IPS DF 6.9 (cell line): ENCODE data around the gene EIF3L.
"Not testable (repeated sequence)": the region's sequence is repeated elsewhere in the genome, so short reads cannot be mapped to it uniquely, and the experiment has no call there.

ENCODE experiments used
- DNase-seq: peaks from one replicate; pipeline ENCODE4 v3.0.0-alpha.2; 2013; ENCODE audit warnings: low read depth, low spot score
- H3K27ac ChIP-seq: one replicate; pipeline ENCODE4 v1.5.1; 2013; ENCODE audit warnings: low read length, control low read depth
- H3K27me3 ChIP-seq: 2 replicates; pipeline ENCODE4 v1.6.1; 2013; ENCODE audit warnings: mild to moderate bottlenecking, low read length; ENCODE audit not compliant: control insufficient read depth, insufficient read depth
- H3K36me3 ChIP-seq: 2 replicates; pipeline ENCODE4 v1.6.1; 2013; ENCODE audit warnings: low read length; ENCODE audit not compliant: control insufficient read depth, insufficient read depth
- H3K4me1 ChIP-seq: 2 replicates; pipeline ENCODE4 v1.6.1; 2013; ENCODE audit warnings: low read length; ENCODE audit not compliant: control insufficient read depth, insufficient read depth
- H3K4me3 ChIP-seq: 2 replicates; pipeline ENCODE4 v1.5.1; 2013; ENCODE audit warnings: mild to moderate bottlenecking, low read length
- H3K9me3 ChIP-seq: 2 replicates; pipeline ENCODE4 v1.6.1; 2013; ENCODE audit warnings: low read length, inconsistent platforms; ENCODE audit not compliant: control insufficient read depth, insufficient read depth
- WGBS: extraction: QIAGEN DNeasy Blood & Tissue Kit; methylation state at CpG from one replicate; pipeline ENCODE4 v1.1.7; 2013; ENCODE audit warnings: mixed read lengths, missing lambda C conversion rate; ENCODE audit not compliant: insufficient read length, insufficient coverage; 5-methylcytosine and 5-hydroxymethylcytosine counted together

EIF3L gene

DNA sequence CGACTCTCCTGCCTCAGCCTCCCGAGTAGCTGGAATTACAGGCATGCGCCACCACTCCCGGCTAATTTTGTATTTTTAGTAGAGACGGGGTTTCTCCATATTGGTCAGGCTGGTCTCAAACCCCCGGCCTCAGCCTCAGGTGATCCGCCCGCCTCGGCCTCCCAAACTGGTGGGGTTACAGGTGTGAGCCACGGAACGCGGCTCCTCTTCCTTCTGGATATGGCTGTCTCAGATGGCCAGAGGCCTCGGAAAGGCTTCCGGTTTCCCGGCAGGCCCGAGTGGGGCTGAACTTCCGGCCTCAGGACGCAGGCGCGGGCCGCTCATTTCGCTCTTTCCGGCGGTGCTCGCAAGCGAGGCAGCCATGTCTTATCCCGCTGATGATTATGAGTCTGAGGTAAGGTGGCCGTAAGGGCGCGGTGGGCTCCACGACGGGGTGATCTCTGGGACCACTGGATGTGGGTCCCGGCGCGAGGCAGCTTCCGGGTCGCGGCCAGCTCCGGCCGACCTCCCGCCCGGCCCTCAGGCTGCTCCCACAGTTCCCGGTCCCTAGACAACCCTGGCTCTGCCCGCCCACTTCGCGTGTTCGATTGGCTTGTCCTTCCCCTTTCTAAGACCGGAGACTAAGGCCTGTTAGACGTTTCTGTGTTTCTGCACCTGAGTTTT is at the start of gene EIF3L:
Gene EIF3L, plus strand, starts transcription at position 331 of the 663 bp plus-strand sequence. Its CDS starts 31 bp downstream, at position 362.
- no peak within 1 kb of the TSS for H3K27ac ChIP-seq
- no CpG with 5 or more reads among the region's 49 CpGs for WGBS

DNA sequence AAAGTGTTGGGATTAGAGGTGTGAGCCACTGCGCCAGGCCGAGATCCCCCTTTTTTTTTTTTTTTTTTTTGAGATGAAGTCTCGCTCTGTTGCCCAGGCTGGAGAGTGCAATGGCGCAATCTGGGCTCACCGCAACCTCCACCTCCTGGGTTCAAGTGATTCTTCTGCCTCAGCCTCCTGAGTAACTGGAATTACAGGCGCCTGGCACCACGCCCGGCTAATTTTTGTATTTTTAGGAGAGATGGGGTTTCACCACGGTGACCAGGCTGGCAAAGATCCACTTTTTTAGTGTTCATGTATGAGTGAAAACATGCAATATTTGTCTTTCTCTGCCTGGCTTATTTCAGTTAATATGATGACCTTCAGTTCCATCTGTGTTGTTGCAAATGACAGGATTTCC is 49.2 kb upstream of the EIF3L start:
- not testable (repeated sequence) for H3K27ac ChIP-seq, H3K9me3 ChIP-seq, H3K4me1 ChIP-seq, DNase-seq, H3K4me3 ChIP-seq, H3K36me3 ChIP-seq, H3K27me3 ChIP-seq
- no CpG with 5 or more reads among the region's 9 CpGs for whole genome bisulfite sequencing

More for the DNA sequence above, at the start of gene EIF3L:
- Histone ChIP-seq H3K36me3 (peaks cover 12% of the 10 kb centered on the region), H3K4me1 (0 out of 2 replicates have a peak, but pooled peaks cover 2% of the 10 kb centered on the region), H3K4me3 (peak within 1 kb of the TSS; percentile 93), H3K9me3 (no peaks in the 10 kb centered on the region), H3K27me3 (no peaks in the 10 kb centered on the region; the same call in 1 of the 2 replicates)
- peak; percentile 78 for DNase-seq

DNA sequence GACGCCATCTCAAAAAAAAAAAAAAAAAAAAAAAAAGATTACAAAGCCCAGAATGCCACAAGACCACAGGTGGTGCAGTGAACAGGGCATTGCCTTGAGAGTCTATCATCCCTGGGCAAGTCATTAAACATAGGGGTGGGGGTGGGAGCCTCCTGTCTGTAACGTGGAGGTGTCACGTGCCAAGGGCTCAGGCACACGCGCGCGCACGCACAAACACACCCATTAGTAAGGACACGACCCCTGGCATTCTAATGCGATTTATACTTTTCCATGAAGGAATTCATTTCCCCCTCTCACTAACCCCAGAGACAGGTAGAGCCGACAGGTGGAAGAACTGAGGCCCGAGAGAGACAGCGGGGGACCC is 47.3 kb upstream of the EIF3L start:
- H3K4me1 ChIP-seq, result peaks cover 7% of the 10 kb centered on the region
- no peaks in the 10 kb centered on the region for H3K36me3 ChIP-seq
- H3K9me3 ChIP-seq, result no peaks in the 10 kb centered on the region
- peaks cover 13% of the 10 kb centered on the region for H3K27me3 ChIP-seq
- no peak overlapping the region for H3K27ac ChIP-seq
- no CpG with 5 or more reads among the region's 13 CpGs for WGBS
- no peak for DNase-seq
- peak overlapping the region; percentile 68; the same call in 1 of the 2 replicates for H3K4me3 ChIP-seq

DNA sequence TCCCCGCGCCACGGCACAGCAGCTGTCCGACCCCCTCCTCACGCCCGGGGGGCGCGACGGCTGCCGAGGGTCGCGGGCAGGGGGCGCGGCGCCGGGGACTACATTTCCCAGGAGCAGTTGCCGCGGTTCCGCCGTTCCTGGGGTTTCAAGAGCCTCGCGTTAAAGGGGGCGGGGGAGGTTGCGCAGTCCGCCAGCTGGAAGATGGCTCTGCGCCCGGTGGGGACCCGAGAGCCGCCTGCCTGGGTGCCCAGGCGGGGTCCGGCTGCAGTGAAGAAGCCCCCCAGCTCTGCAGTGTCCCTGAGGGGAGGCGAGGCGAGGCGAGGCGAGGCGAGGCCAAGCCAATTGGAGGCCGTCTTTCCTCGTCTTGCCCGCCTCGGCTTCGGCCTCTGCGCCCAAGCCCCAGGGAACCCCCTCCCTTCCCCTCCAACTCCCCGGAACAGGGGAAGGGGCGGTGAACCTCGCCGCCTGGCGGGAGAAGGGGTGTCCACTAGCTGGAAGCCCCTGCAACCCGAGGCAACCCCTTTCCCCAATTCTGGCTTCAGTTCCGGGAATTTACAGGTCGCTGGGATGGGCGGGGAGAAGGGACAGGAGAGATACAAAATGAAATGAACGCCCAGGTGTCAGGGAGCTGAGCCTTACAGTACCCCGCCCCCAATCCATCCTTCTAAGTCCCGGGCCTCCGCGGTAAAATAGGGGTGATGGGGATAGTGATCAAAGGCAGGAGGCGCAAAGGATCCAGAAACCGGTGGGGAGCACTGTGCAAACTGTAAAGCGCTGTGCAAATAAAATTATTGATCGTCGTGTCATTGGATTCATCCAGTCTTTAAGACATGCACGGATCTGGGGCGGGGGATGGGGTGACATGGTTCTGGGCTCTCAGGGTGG is 46.7 kb upstream of the EIF3L start:
- DNase-seq, result no peak
- Histone ChIP-seq H3K9me3 (no peaks in the 10 kb centered on the region), H3K4me3 (peak overlapping the region; percentile 68; the same call in 1 of the 2 replicates), H3K4me1 (peaks cover 7% of the 10 kb centered on the region), H3K36me3 (no peaks in the 10 kb centered on the region), H3K27me3 (peaks cover 13% of the 10 kb centered on the region), H3K27ac (no peak overlapping the region)
- no CpG with 5 or more reads among the region's 63 CpGs for WGBS

DNA sequence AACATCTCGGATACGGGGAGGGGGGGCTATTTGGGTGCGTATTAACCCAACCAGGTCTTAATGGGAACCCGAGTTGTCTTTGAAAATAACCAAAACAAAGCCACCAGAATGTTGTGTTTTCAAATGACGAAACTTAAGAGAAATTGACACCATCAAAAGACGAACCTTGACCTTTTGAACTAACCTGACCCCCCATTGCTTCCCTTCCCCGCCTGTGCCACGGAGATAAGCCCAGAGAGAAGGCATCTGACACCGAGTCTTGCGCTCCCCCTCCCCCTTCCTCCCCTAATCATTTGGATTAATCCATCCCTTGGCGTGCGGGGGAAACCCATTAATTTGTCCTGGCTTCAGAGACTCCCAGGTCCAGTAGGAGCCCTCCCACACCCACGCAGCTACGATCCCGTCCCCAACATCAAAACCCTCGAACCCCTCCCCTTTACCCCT is 46.0 kb upstream of the EIF3L start:
- H3K36me3 ChIP-seq, result no peaks in the 10 kb centered on the region
- H3K27ac ChIP-seq, result no peak overlapping the region
- H3K4me3 ChIP-seq, result peak overlapping the region; percentile 68; the same call in 1 of the 2 replicates
- peaks cover 13% of the 10 kb centered on the region for H3K27me3 ChIP-seq
- DNase-seq, result no peak
- peaks cover 7% of the 10 kb centered on the region for H3K4me1 ChIP-seq
- no CpG with 5 or more reads among the region's 16 CpGs for WGBS
- no peaks in the 10 kb centered on the region for H3K9me3 ChIP-seq

DNA sequence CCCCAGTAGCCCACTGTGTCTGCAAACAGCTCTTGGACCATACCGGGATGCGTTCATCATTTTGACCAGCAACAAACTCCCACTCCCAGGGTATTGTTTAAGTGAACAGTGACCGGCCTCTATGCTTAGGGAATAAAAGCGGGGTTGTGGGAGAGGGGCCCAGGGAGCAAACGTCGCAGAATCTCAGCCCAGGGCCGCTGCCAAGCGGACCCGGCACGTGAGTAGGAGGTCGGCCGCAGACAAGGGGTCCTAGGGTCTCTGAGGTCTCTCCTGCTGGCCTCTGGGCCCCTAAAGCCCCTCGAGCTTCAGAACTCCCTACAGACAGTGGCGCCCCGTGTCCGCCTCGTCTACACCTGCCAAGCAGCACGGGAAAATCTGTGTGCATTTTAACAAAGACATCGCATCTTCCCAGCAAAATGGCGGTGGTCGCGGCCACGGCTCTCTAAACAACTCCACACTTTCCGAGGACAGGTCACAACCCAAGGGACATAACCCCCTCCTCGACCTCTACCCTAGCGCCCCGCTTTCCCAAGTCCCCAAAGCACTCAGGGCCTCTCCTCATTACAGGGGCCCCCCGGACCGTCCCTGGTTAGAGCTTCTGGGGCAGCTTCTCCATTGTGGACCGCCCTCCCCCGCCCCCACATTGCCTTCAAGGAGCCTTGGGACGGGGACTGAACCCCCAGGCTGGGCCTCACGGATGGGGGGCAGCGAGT is 45.4 kb upstream of the EIF3L start:
- WGBS, result no CpG with 5 or more reads among the region's 34 CpGs
- H3K9me3 ChIP-seq, result no peaks in the 10 kb centered on the region
- H3K4me1 ChIP-seq, result peaks cover 7% of the 10 kb centered on the region
- H3K27ac ChIP-seq, result no peak overlapping the region
- no peaks in the 10 kb centered on the region for H3K36me3 ChIP-seq
- no peak for DNase-seq
- peaks cover 13% of the 10 kb centered on the region for H3K27me3 ChIP-seq
- peak overlapping the region; percentile 65; the same call in 1 of the 2 replicates for H3K4me3 ChIP-seq

GRCh38 chr22:37804352-37804880 is 44.8 kb upstream of the EIF3L start:
- peak overlapping the region; percentile 65; the same call in 1 of the 2 replicates for H3K4me3 ChIP-seq
- peaks cover 7% of the 10 kb centered on the region for H3K4me1 ChIP-seq
- no CpG with 5 or more reads among the region's 29 CpGs for WGBS
- DNase-seq, result no peak
- H3K27me3 ChIP-seq, result peaks cover 13% of the 10 kb centered on the region
- no peak overlapping the region for H3K27ac ChIP-seq
- no peaks in the 10 kb centered on the region for H3K9me3 ChIP-seq
- no peaks in the 10 kb centered on the region for H3K36me3 ChIP-seq

GRCh38 chr22:37804881-37805809 is 44.1 kb upstream of the EIF3L start:
- WGBS, result no CpG with 5 or more reads among the region's 87 CpGs

DNA sequence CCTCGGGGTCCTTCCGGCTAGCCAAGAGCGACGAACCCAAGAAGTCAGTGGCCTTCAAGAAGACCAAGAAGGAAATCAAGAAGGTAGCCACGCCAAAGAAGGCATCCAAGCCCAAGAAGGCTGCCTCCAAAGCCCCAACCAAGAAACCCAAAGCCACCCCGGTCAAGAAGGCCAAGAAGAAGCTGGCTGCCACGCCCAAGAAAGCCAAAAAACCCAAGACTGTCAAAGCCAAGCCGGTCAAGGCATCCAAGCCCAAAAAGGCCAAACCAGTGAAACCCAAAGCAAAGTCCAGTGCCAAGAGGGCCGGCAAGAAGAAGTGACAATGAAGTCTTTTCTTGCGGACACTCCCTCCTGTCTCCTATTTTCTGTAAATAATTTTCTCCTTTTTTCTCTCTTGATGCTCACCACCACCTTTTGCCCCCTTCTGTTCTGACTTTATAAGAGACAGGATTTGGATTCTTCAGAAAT is 43.4 kb upstream of the EIF3L start:
- H3K27me3 ChIP-seq, result peaks cover 13% of the 10 kb centered on the region
- DNase-seq, result no peak
- no peaks in the 10 kb centered on the region for H3K36me3 ChIP-seq
- no peak overlapping the region for H3K27ac ChIP-seq
- no peaks in the 10 kb centered on the region for H3K9me3 ChIP-seq
- peaks cover 7% of the 10 kb centered on the region for H3K4me1 ChIP-seq
- no CpG with 5 or more reads among the region's 10 CpGs for WGBS
- peak overlapping the region; percentile 65; the same call in 1 of the 2 replicates for H3K4me3 ChIP-seq

More at GRCh38 chr22:37804881-37805809, 44.1 kb upstream of the EIF3L start:
- Histone ChIP-seq H3K4me3 (peak overlapping the region; percentile 65; the same call in 1 of the 2 replicates), H3K4me1 (peaks cover 7% of the 10 kb centered on the region), H3K27ac (no peak overlapping the region), H3K9me3 (no peaks in the 10 kb centered on the region), H3K27me3 (peaks cover 13% of the 10 kb centered on the region), H3K36me3 (no peaks in the 10 kb centered on the region)
- DNase-seq, result no peak
